ENCODE data around the gene PPARD. TPM values are rescaled to one million over a fixed set of nuclear protein-coding genes. Genes with fewer than 3 reads are reported as not detected.

Gene PPARD
- total RNA-seq, 4 donors from 2014 or later: 10.0 to 15.3 (median 13.0) TPM

Small RNA genes within 50 kb of the gene (small RNA-seq; reads per million reads assigned to genes)
- gene MIR7111: not detected

Other genes starting within 250 kb of the PPARD start
- gene TCP11, start 201.2 kb upstream of the PPARD start, total RNA-seq: under 1 TPM in 1 of 4 donors, not detected in 3; 0.84 TPM
- gene SCUBE3, start 128.6 kb upstream of the PPARD start, total RNA-seq: 1 to 10 TPM in 1 of 4 donors, under 1 TPM in 3; 0.30 to 1.3 (median 0.50) TPM
- 10 to 100 TPM; 41.6 to 97.2 (median 55.5) TPM for gene ZNF76, start 82.8 kb upstream of the PPARD start, total RNA-seq
- gene DEF6, start 44.7 kb upstream of the PPARD start, total RNA-seq: 10 to 100 TPM in 1 of 4 donors, 1 to 10 TPM in 3; 3.3 to 21.9 (median 7.4) TPM
- gene FANCE, start 109.8 kb downstream of the PPARD start, total RNA-seq: 1 to 10 TPM; 8.1 to 9.6 (median 8.4) TPM
- gene RPL10A, start 125.8 kb downstream of the PPARD start, total RNA-seq: 1,000 to 10,000 TPM in 3 of 4 donors, 100 to 1,000 TPM in 1; 952 to 1,436 (median 1,121) TPM
- 10 to 100 TPM in 3 of 4 donors, 1 to 10 TPM in 1; 9.8 to 20.1 (median 13.6) TPM for gene TEAD3, start 154.5 kb downstream of the PPARD start, total RNA-seq
- under 1 TPM in 1 of 4 donors, not detected in 3; 0.60 TPM for gene TULP1, start 170.3 kb downstream of the PPARD start, total RNA-seq